Keratinocyte (primary cell): ENCODE results near the gene CNTNAP5. TPM values are rescaled to one million over a fixed set of nuclear protein-coding genes. Genes with fewer than 3 reads are reported as not detected.

Experiments
- DNase-seq: peaks from one replicate; pipeline ENCODE4 v3.0.0-alpha.2; 2011; ENCODE audit warnings: low read depth, missing footprints, low spot score
- FAIRE-seq: peaks from 2 replicates; lab custom pipeline; 2011; peaks lifted over from hg19 to GRCh38; lab: Jason Lieb, UNC
- H2AFZ ChIP-seq: 2 replicates; pipeline ENCODE4 v1.6.0; 2012; ENCODE audit warnings: low read length, control low read depth, inconsistent platforms; ENCODE audit not compliant: control insufficient read depth
- H3K27ac ChIP-seq: 2 replicates; pipeline ENCODE4 v1.5.1; 2011; ENCODE audit warnings: low read length; ENCODE audit not compliant: control insufficient read depth, insufficient read depth
- H3K27me3 ChIP-seq: 3 replicates; pipeline ENCODE4 v1.6.0; 2011; ENCODE audit warnings: low read length; ENCODE audit not compliant: control insufficient read depth, insufficient read depth; ENCODE audit errors: extremely low read depth
- H3K36me3 ChIP-seq, 2 experiments: 2 replicates in 1 of 2; 3 replicates in 1 of 2; pipeline ENCODE4 v1.5.1; 2011; ENCODE audit warnings: low read length in 2 of 2, mild to moderate bottlenecking in 1 of 2; ENCODE audit not compliant: control insufficient read depth in 2 of 2, insufficient read depth in 2 of 2; ENCODE audit errors: extremely low read depth in 1 of 2
- H3K4me1 ChIP-seq: 3 replicates; pipeline ENCODE4 v1.5.1; 2011; ENCODE audit warnings: low read length; ENCODE audit not compliant: control insufficient read depth, insufficient read depth; ENCODE audit errors: extremely low read depth
- H3K4me2 ChIP-seq: 3 replicates; pipeline ENCODE4 v1.6.0; 2011; ENCODE audit warnings: low read depth, low read length; ENCODE audit not compliant: control insufficient read depth, insufficient read depth; ENCODE audit errors: extremely low read depth
- H3K4me3 ChIP-seq, 3 experiments: fragments of 200-600 bp in 1 of 3; sonication (generic) in 1 of 3; 2 replicates in 2 of 3; 3 replicates in 1 of 3; pipeline ENCODE4 v1.5.1; 2011 to 2016; ENCODE audit warnings: low read length in 3 of 3, mild to moderate bottlenecking in 3 of 3, control low read depth in 2 of 3, inconsistent platforms in 1 of 3, low read depth in 1 of 3, mixed read lengths in 1 of 3, mixed run types in 1 of 3, moderate library complexity in 1 of 3; ENCODE audit not compliant: control insufficient read depth in 2 of 3, insufficient read depth in 2 of 3; ENCODE audit errors: extremely low read depth in 1 of 3
- H3K79me2 ChIP-seq: 2 replicates; pipeline ENCODE4 v1.6.0; 2012; ENCODE audit warnings: low read length; ENCODE audit not compliant: control insufficient read depth, insufficient read depth
- H3K9ac ChIP-seq: 3 replicates; pipeline ENCODE4 v1.6.0; 2011; ENCODE audit warnings: low read length; ENCODE audit not compliant: control insufficient read depth, insufficient read depth; ENCODE audit errors: extremely low read depth
- H3K9me1 ChIP-seq: 3 replicates; pipeline ENCODE4 v1.6.0; 2011; ENCODE audit warnings: low read length; ENCODE audit not compliant: control insufficient read depth, insufficient read depth; ENCODE audit errors: extremely low read depth
- H3K9me3 ChIP-seq: 2 replicates; pipeline ENCODE4 v1.5.1; 2012; ENCODE audit warnings: low read depth, low read length; ENCODE audit not compliant: control insufficient read depth
- H4K20me1 ChIP-seq: 3 replicates; pipeline ENCODE4 v1.6.0; 2011; ENCODE audit warnings: low read length; ENCODE audit not compliant: control insufficient read depth, insufficient read depth; ENCODE audit errors: extremely low read depth
- CTCF ChIP-seq, 3 experiments: IDR thresholded peaks in 1 of 3; conservative IDR thresholded peaks in 1 of 3; optimal IDR thresholded peaks in 1 of 3; 2 replicates in 2 of 3; 3 replicates in 1 of 3; pipeline versions ENCODE3 to v1.5.1; 2011; ENCODE audit warnings: low read length in 3 of 3, mild to moderate bottlenecking in 3 of 3, moderate library complexity in 2 of 3, control low read depth in 1 of 3, inconsistent platforms in 1 of 3; ENCODE audit not compliant: insufficient read depth in 2 of 3; ENCODE audit errors: extremely low read depth in 1 of 3
- EZH2 ChIP-seq: IDR thresholded peaks from one replicate; pipeline ENCODE4 v1.6.1; 2012; ENCODE audit warnings: inconsistent platforms, mild to moderate bottlenecking, low read length, moderate library complexity
- dilution Hi-C: fragments of 300-500 bp; cut with MboI; formaldehyde crosslinking; loops from one replicate; pipeline ENCODE4 v1.7.0; 2020; ENCODE audit warnings: low sequenced_read_pairs; ENCODE audit not compliant: extremely low pct_ligation_motif_present
- polyA plus RNA-seq, 5 experiments: library from polyadenylated mRNA; depleted of rRNA in 3 of 5; stranded (reverse) in 3 of 5; stranded (forward) in 1 of 5; unstranded in 1 of 5; fragments of >200 nt; gene quantifications; 1 replicate in 1 of 5; 2 replicates in 3 of 5; 3 replicates in 1 of 5; pipeline versions ENCODE4 v1.2.1 to v1.2.3, GENCODE V29; 2011 to 2012; ENCODE audit warnings: missing spikeins in 2 of 5, low read depth in 1 of 5, low replicate concordance in 1 of 5

Gene CNTNAP5
- polyA plus RNA-seq, 1 donor (not counting 4 experiments of a cell fraction or from before 2014, with no cell fraction given), result not detected

GRCh38 chr2:124121760-124122275, 96.7 kb downstream of the CNTNAP5 start:
- Histone ChIP-seq H3K9me3 (no peaks in the 10 kb centered on the region), H3K36me3 (no peaks in the 10 kb centered on the region), H3K9me1 (no peaks in the 10 kb centered on the region), H3K4me2 (no peak overlapping the region), H2AFZ (no peak overlapping the region), H3K27me3 (no peaks in the 10 kb centered on the region), H4K20me1 (no peaks in the 10 kb centered on the region), H3K9ac (no peak overlapping the region), H3K79me2 (no peaks in the 10 kb centered on the region), H3K27ac (no peak overlapping the region), H3K4me1 (no peaks in the 10 kb centered on the region), H3K4me3 (no peak overlapping the region)
- DNase-seq (no peak), FAIRE-seq (no peak)
- TF ChIP-seq CTCF (optimal IDR thresholded peaks at IDR 0.05 in 1 of 3, IDR thresholded peaks at IDR 0.05 in 1 of 3, conservative IDR thresholded peaks at IDR 0.05 in 1 of 3; ENCODE audit: extremely low read depth in 1 of 3, insufficient read depth in 2 of 3, low read length in 3 of 3) (no peak), EZH2 (no peak)
- dilution Hi-C loops, result no loop called here

GRCh38 chr2:124122340-124122739, 97.3 kb downstream of the CNTNAP5 start:
- no peak overlapping the region for H3K27ac ChIP-seq
- dilution Hi-C loops, result no loop called here
- H3K9ac ChIP-seq, result no peak overlapping the region
- TF ChIP-seq EZH2, result no peak
- TF ChIP-seq CTCF (optimal IDR thresholded peaks at IDR 0.05 in 1 of 3, IDR thresholded peaks at IDR 0.05 in 1 of 3, conservative IDR thresholded peaks at IDR 0.05 in 1 of 3; ENCODE audit: extremely low read depth in 1 of 3, insufficient read depth in 2 of 3, low read length in 3 of 3), result no peak
- no peaks in the 10 kb centered on the region for H3K27me3 ChIP-seq
- H3K4me1 ChIP-seq, result no peaks in the 10 kb centered on the region
- H3K36me3 ChIP-seq, result no peaks in the 10 kb centered on the region
- FAIRE-seq (no peak), DNase-seq (no peak)
- H3K9me1 ChIP-seq, result no peaks in the 10 kb centered on the region
- H3K9me3 ChIP-seq, result no peaks in the 10 kb centered on the region
- H3K4me2 ChIP-seq, result no peak overlapping the region
- H4K20me1 ChIP-seq, result no peaks in the 10 kb centered on the region
- no peak overlapping the region for H3K4me3 ChIP-seq
- H3K79me2 ChIP-seq, result no peaks in the 10 kb centered on the region
- no peak overlapping the region for H2AFZ ChIP-seq
